Measurements from ENCODE around the gene SH3PXD2A.

SH3PXD2A gene

GRCh38 chr10:103855424-103855823 lies at the start of gene SH3PXD2A:
Gene SH3PXD2A, minus strand, starts transcription at chr10:103855576. Its CDS starts 310 bp downstream, at chr10:103855266.
- DNase-seq (ENCODE audit: low read depth) = no peak

- no peak for DNase-seq (ENCODE audit: low read depth)
These were observed 45.9 kb upstream of the SH3PXD2A start for GRCh38 chr10:103901299-103901698.

GRCh38 chr10:103899312-103899711 lies 43.9 kb upstream of the SH3PXD2A start:
- DNase-seq (ENCODE audit: low read depth) = no peak

GRCh38 chr10:103897241-103897774 lies 41.9 kb upstream of the SH3PXD2A start:
- DNase-seq (ENCODE audit: low read depth) = no peak

- DNase-seq (ENCODE audit: low read depth) = no peak
These were observed 40.8 kb upstream of the SH3PXD2A start for GRCh38 chr10:103896225-103896624.

GRCh38 chr10:103895411-103896186 lies 40.2 kb upstream of the SH3PXD2A start:
- DNase-seq (ENCODE audit: low read depth) = no peak

GRCh38 chr10:103894441-103894864 lies 39.1 kb upstream of the SH3PXD2A start:
- no peak for DNase-seq (ENCODE audit: low read depth)

GRCh38 chr10:103893817-103894216 lies 38.4 kb upstream of the SH3PXD2A start:
- DNase-seq (ENCODE audit: low read depth) = no peak

- DNase-seq (ENCODE audit: low read depth) = no peak
These were observed 36.8 kb upstream of the SH3PXD2A start for GRCh38 chr10:103892181-103892580.

GRCh38 chr10:103890688-103891087 lies 35.3 kb upstream of the SH3PXD2A start:
- no peak for DNase-seq (ENCODE audit: low read depth)

GRCh38 chr10:103890194-103890658 lies 34.9 kb upstream of the SH3PXD2A start:
- DNase-seq (ENCODE audit: low read depth) = no peak

GRCh38 chr10:103889121-103889720 lies 33.8 kb upstream of the SH3PXD2A start:
- no peak for DNase-seq (ENCODE audit: low read depth)

- DNase-seq (ENCODE audit: low read depth) = no peak
These were observed 32.9 kb upstream of the SH3PXD2A start for GRCh38 chr10:103888113-103888841.

GRCh38 chr10:103885617-103886016 lies 30.2 kb upstream of the SH3PXD2A start:
- DNase-seq (ENCODE audit: low read depth) = no peak

- DNase-seq (ENCODE audit: low read depth) = no peak
These were observed 29.3 kb upstream of the SH3PXD2A start for GRCh38 chr10:103884681-103885139.

GRCh38 chr10:103882285-103883007 lies 27.1 kb upstream of the SH3PXD2A start:
- no peak for DNase-seq (ENCODE audit: low read depth)

GRCh38 chr10:103881416-103882284 lies 26.3 kb upstream of the SH3PXD2A start:
- no peak for DNase-seq (ENCODE audit: low read depth)

- DNase-seq (ENCODE audit: low read depth) = no peak
These were observed 24.5 kb upstream of the SH3PXD2A start for GRCh38 chr10:103879831-103880230.

- DNase-seq (ENCODE audit: low read depth) = no peak
These were observed 24.0 kb upstream of the SH3PXD2A start for GRCh38 chr10:103879409-103879808.

GRCh38 chr10:103877861-103878260 lies 22.5 kb upstream of the SH3PXD2A start:
- no peak for DNase-seq (ENCODE audit: low read depth)

- no peak for DNase-seq (ENCODE audit: low read depth)
These were observed 20.8 kb upstream of the SH3PXD2A start for GRCh38 chr10:103876155-103876554.

Data from stimulated activated CD8-positive, alpha-beta memory T cell treated with anti-CD3 and anti-CD28 coated beads, Interleukin-7, amount 100 ng/mL, for 24 hours (primary cell).